IPS-NIHi7 (cell line): ENCODE results near the gene BLOC1S5.
"Not testable (repeated sequence)": the region's sequence is repeated elsewhere in the genome, so short reads cannot be mapped to it uniquely, and the experiment has no call there.

ENCODE experiments used
- DNase-seq: peaks from one replicate; pipeline ENCODE4 v3.0.0; 2012; ENCODE audit warnings: mixed read lengths; ENCODE audit errors: extremely low spot score

The BLOC1S5 gene

GRCh38 chr6:7993399-7993798 lies 70.8 kb downstream of the BLOC1S5 start:
- DNase-seq, result no peak

GRCh38 chr6:7992002-7992815 lies 72.0 kb downstream of the BLOC1S5 start:
- DNase-seq, result peak; percentile 46

- DNase-seq, result no peak
Measured at GRCh38 chr6:7991536-7991935, 72.7 kb downstream of the BLOC1S5 start.

- DNase-seq, result no peak
Measured at GRCh38 chr6:7986219-7986618, 78.0 kb downstream of the BLOC1S5 start.

GRCh38 chr6:7983967-7984366 lies 80.2 kb downstream of the BLOC1S5 start:
- not testable (repeated sequence) for DNase-seq

GRCh38 chr6:7979831-7980230 lies 84.4 kb downstream of the BLOC1S5 start:
- no peak for DNase-seq

GRCh38 chr6:7978736-7979135 lies 85.5 kb downstream of the BLOC1S5 start:
- no peak for DNase-seq

- DNase-seq, result no peak
Measured at GRCh38 chr6:7976485-7977056, 87.6 kb downstream of the BLOC1S5 start.

GRCh38 chr6:7975764-7976146 lies 88.4 kb downstream of the BLOC1S5 start:
- no peak for DNase-seq

- peak; percentile 55 for DNase-seq
Measured at GRCh38 chr6:7974938-7975763, 89.0 kb downstream of the BLOC1S5 start.

- DNase-seq, result no peak
Measured at GRCh38 chr6:7974565-7974937, 89.6 kb downstream of the BLOC1S5 start.

- no peak for DNase-seq
Measured at GRCh38 chr6:7973584-7973983, 90.6 kb downstream of the BLOC1S5 start.

- no peak for DNase-seq
Measured at GRCh38 chr6:7971499-7971898, 92.7 kb downstream of the BLOC1S5 start.

GRCh38 chr6:7970616-7971015 lies 93.6 kb downstream of the BLOC1S5 start:
- no peak for DNase-seq
